Uterus (tissue), 2 donors: Measurements from ENCODE around the gene TMEM222.

ENCODE experiments used
- POLR2A ChIP-seq, 2 donors: fragments of 450-650 bp; IDR thresholded peaks; one replicate each; pipeline ENCODE4 v1.6.1; 2016; ENCODE audit warnings: antibody characterized with exemption in 2 of 2, mild to moderate bottlenecking in 1 of 2, moderate library complexity in 1 of 2
- TF ChIP-seq, protein P1 (sequence below), 4 experiments: fragments of 200-600 bp in 2 of 4; fragments of 450-650 bp in 2 of 4; sonication (generic) in 2 of 4; IDR thresholded peaks; one replicate each; pipeline ENCODE4 v1.5.1; 2016 to 2019; ENCODE audit warnings: antibody characterized with exemption in 4 of 4, mild to moderate bottlenecking in 2 of 4, moderate library complexity in 1 of 4

DNA sequence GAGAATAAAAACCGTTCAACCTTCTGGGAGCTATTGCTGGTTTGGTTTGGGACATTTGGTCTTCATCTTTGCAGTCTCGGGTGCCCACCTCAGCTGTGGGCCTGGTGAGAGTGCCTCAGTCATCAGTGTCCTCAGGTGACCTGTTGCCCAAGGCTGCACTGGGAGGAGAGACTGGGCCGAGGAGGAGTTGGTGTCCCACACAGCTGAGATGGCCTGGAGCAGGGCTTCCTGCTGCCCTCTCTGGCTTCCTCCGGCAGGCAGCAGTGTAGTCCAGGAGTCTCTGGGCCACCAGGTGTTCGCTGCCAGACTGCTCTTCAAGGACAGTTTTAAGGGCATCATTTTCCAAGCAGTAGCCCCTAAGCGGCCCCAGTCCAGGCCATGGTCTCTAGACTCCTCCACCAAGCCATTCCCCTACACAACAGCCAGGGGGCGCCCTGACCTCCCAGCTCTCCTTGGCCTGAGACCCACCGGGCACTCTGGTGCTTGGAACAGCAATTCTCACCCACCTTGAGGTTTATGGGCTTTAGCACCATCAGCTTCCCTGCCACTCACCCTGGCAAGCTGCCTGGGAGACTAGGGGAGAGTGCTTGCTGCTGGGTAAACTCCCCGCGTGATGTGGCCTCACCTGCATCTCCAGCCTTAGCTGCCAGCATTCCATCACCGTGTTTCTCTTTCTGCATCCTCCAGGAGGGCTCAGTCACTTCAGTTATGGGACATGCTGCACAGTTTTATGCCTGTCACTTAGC, 10.7 kb downstream of the TMEM222 start:
- TF ChIP-seq, protein P1, sequence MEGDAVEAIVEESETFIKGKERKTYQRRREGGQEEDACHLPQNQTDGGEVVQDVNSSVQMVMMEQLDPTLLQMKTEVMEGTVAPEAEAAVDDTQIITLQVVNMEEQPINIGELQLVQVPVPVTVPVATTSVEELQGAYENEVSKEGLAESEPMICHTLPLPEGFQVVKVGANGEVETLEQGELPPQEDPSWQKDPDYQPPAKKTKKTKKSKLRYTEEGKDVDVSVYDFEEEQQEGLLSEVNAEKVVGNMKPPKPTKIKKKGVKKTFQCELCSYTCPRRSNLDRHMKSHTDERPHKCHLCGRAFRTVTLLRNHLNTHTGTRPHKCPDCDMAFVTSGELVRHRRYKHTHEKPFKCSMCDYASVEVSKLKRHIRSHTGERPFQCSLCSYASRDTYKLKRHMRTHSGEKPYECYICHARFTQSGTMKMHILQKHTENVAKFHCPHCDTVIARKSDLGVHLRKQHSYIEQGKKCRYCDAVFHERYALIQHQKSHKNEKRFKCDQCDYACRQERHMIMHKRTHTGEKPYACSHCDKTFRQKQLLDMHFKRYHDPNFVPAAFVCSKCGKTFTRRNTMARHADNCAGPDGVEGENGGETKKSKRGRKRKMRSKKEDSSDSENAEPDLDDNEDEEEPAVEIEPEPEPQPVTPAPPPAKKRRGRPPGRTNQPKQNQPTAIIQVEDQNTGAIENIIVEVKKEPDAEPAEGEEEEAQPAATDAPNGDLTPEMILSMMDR (IDR thresholded peaks at IDR 0.05) = peak; percentile 48 to 76 (median 72)
- no peak for TF ChIP-seq POLR2A (IDR thresholded peaks at IDR 0.05)
